DMS114 treated with DMSO at 0.1 percent for 48 hours (cell line): ENCODE measurements around the gene FOXP1.
"Not testable (repeated sequence)": the region's sequence is repeated elsewhere in the genome, so short reads cannot be mapped to it uniquely, and the experiment has no call there.

Source experiments
- DNase-seq: peaks from one replicate; lab custom pipeline; 2025; ENCODE audit not compliant: unreplicated experiment; lab: John Stamatoyannopoulos, UW

The FOXP1 gene

DNA sequence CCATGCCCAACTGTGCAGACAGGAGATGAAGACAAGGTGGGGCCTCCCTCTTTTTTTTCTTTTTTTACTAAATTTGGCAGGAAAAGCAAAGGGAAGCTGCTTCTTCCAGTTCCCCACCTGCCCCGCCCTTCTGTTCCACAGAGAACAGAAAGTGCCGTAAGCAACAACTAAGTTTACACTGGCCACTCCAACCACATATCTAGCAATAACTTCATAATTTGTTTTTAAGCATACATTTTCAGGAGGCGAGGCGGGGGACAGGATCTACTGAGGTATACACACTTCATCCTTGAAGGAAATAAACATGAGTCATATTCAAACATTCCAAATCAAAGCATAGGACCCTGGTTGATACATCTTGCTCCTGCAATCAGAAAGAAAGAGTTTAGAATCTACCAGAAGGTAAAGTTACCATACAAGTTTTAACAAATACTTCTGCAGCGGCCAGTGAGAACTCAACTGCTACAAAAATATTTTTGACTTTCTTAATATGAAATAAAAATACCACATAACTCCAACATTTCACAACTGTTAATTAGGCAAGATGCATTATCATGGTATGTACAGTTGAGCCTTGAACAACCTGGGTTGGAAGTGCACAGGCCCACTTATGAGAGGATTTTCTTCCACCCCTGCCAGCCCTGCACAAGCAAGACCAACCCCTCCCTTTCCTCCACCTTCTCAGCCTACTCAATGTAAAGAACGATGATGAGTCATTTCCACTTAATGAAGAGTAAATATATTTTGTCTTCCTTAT, 50.7 kb downstream of the FOXP1 start:
- no peak for DNase-seq

DNA sequence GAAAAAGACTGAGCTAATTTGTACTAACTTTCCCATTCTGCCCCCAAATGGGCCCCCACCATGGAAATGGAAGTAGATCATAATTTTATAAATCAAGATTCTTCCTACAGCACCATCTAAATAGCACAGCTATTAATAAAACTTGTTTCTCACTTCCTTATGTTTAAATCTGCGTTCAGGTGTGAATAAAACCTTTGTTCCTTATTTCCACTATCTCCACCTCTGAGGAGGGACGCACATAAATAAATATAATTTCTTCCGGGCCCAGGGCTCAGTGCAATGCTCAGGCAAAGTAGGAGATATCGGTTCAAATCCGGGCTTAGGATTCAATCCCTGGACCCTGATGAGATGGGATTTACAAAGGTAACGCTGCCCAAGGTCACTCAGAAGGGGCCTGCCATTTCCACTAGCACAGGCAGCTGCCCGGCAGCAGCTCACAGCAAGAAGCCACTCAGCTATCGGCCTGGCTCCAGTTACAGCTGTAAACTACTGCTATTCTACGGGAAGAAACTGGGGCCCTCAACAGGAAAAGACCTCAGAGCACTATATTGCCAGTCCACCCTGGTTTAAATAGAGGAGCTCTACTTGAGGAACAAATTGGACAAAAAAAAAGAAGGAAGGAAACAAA, 52.5 kb downstream of the FOXP1 start:
- no peak for DNase-seq

DNA sequence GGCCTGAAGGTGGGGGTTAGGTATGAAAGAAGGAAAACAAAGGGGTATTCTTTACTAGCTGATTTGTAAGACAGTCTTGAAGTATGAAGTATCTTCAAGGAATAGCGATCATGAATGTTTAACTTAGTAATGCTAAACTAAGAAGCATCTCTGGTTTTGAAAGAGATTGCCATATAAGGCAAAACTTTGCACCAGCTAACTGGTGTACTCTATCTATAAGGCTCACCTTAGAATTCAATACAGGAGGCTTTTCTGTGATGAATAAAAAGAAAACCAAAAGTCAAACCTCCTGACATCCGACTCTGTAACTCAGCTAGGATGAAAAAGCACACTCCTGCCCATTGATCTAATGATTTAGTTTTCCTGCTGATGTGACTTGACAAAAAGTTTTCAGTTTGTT, 54.7 kb downstream of the FOXP1 start:
- no peak for DNase-seq

DNA sequence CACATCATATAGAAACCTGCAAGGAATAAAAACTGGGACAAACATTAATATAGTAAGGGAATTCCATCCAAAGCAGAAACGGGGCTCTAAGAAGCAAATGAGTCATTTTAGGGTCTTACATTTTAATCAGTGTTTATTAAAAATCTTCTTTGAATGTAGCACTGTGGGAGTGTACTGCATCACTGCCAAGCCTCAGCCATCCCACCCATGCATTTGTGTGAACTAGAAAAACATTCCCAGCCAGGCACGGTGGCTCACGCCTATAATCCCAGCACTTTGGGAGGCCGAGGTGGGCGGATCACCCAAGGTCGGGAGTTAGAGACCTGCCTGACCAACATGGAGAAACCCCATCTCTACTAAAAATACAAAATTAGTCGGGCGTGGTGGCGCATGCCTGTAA, 57.1 kb downstream of the FOXP1 start:
- not testable (repeated sequence) for DNase-seq

DNA sequence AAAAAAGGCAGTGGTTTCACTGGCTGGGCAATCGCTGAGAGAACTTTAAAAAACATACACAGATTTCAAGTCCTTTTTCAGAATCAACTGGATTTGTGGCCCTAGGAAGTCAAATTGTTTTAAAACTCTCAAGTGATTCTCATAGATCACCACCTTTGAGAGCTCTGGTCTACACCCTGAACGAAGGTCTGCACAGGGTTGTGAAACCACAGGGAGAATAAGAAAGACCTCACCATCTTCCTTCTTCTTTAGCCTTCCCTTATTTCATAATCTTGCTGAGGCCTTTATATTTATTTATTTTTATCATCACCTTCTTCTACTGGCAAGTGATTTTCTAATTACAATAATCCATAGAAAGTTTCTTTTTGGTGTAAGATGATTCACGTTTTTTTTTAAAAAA, 58.1 kb downstream of the FOXP1 start:
- no peak for DNase-seq

DNA sequence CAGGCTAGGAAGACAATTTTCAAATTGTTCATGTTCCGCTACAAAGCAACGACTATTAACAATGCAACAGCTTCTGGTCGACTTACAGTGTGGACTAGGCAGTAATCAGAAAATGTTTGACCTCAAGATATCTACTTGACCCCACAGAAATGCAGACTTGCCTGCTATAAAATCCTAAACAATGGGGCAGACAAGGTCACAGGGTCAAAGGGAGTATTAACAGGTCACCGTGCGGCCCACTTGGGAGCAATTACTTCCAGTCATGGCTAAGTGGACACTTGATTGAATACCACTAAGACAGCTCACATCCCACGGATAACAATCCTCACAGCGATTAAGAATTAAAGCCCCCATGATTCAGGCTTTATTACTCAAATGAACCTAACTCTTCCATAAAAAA, 58.9 kb downstream of the FOXP1 start:
- no peak for DNase-seq

DNA sequence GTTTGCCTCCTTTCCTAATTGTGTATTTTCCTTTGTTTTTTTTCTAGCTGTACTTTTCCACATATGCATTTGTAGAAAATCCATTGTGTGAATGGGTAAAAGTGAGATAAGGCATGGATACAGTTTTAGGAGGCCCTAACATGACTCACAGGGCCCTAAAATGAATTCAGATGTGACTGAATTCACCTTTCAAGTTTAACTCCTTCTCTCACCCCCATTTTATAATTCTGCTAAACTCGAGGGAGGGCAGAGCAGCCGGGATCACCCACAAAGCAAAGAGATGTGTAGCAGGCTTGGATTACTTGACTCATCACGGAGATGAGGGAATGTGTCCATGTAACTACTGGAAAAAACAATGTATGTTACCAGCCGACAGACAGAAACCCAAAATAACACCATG, 59.9 kb downstream of the FOXP1 start:
- DNase-seq = no peak

DNA sequence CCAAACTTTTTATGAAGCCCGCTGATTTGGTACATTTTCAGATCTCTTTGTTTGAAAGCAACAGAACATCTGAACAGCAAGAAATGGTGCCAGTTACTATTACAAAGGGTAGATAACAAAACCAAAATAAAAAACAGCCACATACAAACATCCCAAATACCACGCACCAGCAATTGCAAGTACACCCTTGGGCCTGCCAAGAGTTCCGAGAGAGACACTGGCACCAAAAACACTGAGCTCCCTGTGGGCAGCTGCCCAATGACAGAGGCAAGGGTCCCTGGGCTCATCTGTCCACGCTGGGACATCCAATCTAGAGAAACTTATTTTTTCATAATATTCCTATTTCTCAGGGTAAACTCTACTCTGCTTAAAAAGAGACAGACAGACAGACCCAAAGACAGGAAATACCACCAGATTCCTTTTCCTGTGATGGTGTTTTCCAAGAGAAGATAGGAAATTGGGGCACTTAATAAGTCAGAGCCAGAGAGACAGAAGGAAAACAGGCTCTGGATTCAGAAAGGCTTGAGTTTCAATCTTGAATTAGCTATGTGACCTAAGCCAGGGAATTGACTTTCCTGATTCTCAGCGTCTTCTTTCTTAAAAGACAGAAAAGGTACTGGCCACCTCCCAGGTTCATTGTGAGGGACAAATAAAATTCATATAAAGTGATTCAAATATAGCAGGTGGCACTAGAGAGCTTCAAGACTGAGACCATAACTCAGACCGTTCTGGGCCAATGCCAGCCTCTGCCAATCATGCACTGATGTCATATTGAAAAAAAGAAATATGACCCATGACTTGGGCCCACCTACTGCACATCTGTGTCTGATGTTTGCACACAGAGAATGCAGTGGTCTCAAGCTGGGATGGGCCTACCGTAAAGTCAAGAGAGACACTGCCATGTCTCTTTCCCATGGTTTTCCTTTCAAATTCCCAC, 61.3 kb downstream of the FOXP1 start:
- no peak for DNase-seq

DNA sequence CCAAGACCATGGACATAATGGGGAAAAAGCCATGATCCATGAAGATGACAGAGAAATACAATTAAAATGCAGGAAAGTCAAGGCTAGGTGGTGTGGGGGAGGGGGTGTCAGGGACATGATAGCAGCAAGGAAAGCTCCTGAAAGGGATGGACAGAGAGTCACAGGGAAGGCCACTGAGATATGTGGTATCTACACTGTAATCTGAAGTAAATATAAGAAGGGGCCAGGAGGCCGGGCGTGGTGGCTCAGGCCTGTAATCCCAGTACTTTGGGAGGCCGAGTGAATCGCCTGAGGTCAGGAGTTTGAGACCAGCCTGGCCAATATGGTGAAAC, 62.5 kb downstream of the FOXP1 start:
- no peak for DNase-seq

DNA sequence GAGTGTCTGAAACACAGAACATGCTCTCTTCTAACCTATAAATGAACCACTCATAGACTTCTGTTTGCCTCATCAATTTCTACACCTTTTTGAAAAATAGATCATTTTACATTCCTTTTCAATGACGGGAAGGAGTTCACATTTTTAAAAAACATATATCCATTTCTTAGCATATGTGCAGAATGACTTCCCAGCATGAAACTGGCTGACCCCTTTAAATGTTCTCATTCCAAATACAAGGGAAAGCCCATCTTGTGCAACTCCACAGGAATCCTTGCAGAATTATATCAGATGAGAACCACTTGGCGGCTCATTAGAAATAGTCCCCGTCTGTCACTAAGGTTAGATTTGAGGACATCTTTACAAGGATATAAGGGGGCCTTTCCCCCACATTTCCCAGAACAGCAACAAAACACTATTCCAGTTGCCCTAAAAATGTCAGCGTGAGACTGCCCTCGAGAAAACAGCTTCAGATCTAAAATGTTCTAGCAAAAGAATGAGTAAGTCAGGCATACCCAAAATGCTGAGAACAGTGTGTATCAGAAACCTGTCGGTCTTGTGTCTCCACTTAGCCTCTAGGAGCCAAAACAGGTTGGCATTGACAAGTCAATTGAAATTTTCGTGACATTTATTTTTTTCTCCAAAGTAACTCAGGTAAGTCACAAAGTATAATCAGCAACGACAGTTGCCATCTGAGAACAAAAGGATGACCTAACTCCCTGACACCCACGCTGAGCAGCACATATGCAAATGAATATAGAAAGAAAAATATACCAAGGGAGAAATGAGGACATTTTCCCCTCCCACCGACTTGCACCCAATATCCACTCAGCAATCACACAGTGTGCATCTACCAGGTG, 63.1 kb downstream of the FOXP1 start:
- DNase-seq = no peak

GRCh38 chr3:71518089-71518488, 65.4 kb downstream of the FOXP1 start:
- DNase-seq = no peak

GRCh38 chr3:71517271-71517791, 66.2 kb downstream of the FOXP1 start:
- DNase-seq = no peak

DNA sequence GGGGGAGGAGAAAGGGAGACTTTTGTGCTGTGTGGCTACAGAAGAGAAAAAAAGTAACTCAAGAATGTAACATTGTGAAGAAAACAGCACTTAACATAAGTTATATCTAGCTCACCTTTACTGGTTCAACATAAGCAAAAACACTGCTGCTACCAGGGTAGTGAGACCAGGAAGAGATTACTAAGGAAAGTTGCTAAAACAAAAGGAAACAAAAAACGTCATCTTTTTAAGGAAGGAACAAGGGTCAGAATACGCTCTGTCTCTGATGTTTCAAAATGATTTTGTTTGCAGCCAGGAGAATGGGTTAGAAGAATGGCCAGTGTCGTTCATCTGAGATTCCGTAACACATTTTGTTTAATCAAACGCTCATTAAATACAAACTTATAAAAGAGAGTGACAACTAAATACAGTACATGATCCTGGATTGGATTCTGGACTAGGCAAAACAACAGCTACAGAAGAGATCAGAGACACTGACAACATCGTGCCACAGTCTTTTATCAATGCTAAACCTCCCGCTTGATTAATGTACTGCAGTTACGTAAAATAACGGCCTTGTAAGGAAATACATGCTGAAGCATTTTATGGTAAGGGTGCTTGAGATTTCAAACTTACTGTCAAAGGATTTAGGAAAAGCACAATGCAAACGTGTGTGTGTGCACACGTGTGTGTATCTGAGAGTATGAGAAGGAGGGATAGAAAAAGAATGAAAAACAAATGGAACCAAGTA, 67.7 kb downstream of the FOXP1 start:
- no peak for DNase-seq

GRCh38 chr3:71514621-71515020, 68.9 kb downstream of the FOXP1 start:
- DNase-seq = no peak

GRCh38 chr3:71513515-71513914, 70.0 kb downstream of the FOXP1 start:
- no peak for DNase-seq

- no peak for DNase-seq
Measured at GRCh38 chr3:71513081-71513480, 70.4 kb downstream of the FOXP1 start.

DNA sequence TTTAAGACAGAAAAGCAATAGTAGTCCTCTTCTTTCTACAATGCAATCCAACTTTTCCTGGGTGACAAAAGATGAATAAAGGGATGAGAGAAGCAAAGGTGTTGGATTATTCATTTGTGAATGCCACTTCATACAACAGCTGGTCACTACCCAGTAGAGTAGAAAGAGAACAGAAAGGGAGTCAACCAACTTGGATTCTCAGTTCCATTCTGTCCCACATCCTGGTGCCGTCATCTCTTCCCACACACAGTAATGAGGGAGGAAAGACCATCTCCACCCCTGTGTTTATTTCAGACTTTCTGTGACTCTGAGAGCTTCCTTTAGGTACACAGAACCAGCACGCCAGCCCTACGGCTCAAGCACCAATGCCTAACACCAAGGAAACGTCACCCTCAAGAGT, 71.0 kb downstream of the FOXP1 start:
- DNase-seq = no peak

GRCh38 chr3:71512000-71512399, 71.5 kb downstream of the FOXP1 start:
- no peak for DNase-seq

GRCh38 chr3:71511446-71511845, 72.1 kb downstream of the FOXP1 start:
- DNase-seq = no peak

DNA sequence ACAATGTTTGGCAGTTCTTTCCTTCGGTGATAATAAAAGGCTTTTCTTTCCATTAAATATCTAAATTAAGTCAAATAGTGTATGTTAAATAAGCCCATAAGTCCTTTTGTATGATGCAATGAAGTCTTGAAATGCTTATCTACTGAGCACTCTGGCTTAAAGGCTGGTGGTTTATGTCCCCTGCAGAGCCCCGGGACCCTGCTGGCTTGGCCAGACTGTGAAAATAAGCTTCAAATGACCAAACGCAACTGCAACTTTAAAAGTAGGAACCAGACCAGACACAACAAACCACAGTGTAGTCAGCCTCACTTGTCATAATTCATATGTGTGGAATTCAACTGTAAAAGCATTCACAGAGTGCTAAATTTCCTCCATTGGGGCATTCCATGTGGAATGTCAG, 72.5 kb downstream of the FOXP1 start:
- no peak for DNase-seq
